Measurements from ENCODE around the gene ZNF541.

DNA sequence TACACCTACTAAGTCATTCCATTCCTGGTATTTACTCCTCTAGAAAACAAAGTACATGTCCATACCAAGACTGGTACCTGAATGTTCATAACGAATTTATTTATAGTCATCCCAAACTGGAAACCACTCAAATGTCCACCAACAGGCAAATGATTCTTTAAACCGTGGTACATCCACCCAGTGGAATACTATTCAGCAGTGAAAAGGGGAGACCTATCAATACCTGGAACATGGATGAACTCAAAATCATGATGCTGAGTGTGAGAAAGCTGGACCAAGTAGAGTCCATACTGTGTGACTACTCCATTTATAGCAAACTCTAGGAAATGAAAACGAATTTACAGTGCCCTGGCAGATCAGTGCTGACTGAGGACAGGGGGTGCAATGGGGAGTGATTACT is 46.1 kb downstream of the ZNF541 start:
- TF ChIP-seq CTCF (IDR thresholded peaks at IDR 0.05) (no peak), ZFX (IDR thresholded peaks at IDR 0.05; ENCODE audit: borderline replicate concordance) (no peak)

Measured in 22Rv1 (cell line).